Mesendoderm (in vitro differentiated cells): ENCODE data around the gene PRSS2.
"Not testable (repeated sequence)": the region's sequence is repeated elsewhere in the genome, so short reads cannot be mapped to it uniquely, and the experiment has no call there.

Source experiments
- DNase-seq: peaks from one replicate; pipeline ENCODE4 v3.0.0; 2013
- H2AK5ac ChIP-seq: 2 replicates; pipeline ENCODE4 v1.6.1; 2013; ENCODE audit warnings: low read length, inconsistent platforms
- H2BK120ac ChIP-seq: 2 replicates; pipeline ENCODE4 v1.6.1; 2013; ENCODE audit warnings: low read depth, mild to moderate bottlenecking, low read length, moderate library complexity, mixed read lengths
- H2BK15ac ChIP-seq: replicated peaks from 2 replicates; pipeline ENCODE4 v1.6.1; 2013; ENCODE audit warnings: low read depth, mild to moderate bottlenecking, moderate library complexity
- H2BK5ac ChIP-seq: 2 replicates; pipeline ENCODE4 v1.6.1; 2013; ENCODE audit warnings: low read length, inconsistent platforms
- H3K18ac ChIP-seq: 2 replicates; pipeline ENCODE4 v1.6.1; 2013; ENCODE audit warnings: mild to moderate bottlenecking, low read length, mixed read lengths
- H3K23ac ChIP-seq: one replicate; pipeline ENCODE4 v1.6.1; 2013; ENCODE audit warnings: low read length
- H3K27ac ChIP-seq: 2 replicates; pipeline ENCODE4 v1.5.1; 2013; ENCODE audit warnings: low read depth, mild to moderate bottlenecking, inconsistent platforms, low read length, moderate library complexity
- H3K27me3 ChIP-seq: 2 replicates; pipeline ENCODE4 v1.6.1; 2013; ENCODE audit warnings: low read length, control low read depth, mild to moderate bottlenecking, inconsistent platforms; ENCODE audit not compliant: insufficient read depth, poor library complexity
- H3K36me3 ChIP-seq: 2 replicates; pipeline ENCODE4 v1.6.1; 2013; ENCODE audit warnings: low read length, inconsistent platforms; ENCODE audit not compliant: control insufficient read depth, insufficient read depth
- H3K4ac ChIP-seq: one replicate; pipeline ENCODE4 v1.6.1; 2013; ENCODE audit warnings: low read depth, mild to moderate bottlenecking, low read length, moderate library complexity
- H3K4me1 ChIP-seq: 2 replicates; pipeline ENCODE4 v1.6.1; 2013; ENCODE audit warnings: low read depth, low read length, inconsistent platforms; ENCODE audit not compliant: control insufficient read depth
- H3K4me2 ChIP-seq: 2 replicates; pipeline ENCODE4 v1.6.1; 2013; ENCODE audit warnings: low read length
- H3K4me3 ChIP-seq: 2 replicates; pipeline ENCODE4 v1.5.1; 2013; ENCODE audit warnings: mild to moderate bottlenecking, low read length
- H3K56ac ChIP-seq: one replicate; pipeline ENCODE4 v1.6.1; 2013; ENCODE audit warnings: low read length
- H3K79me1 ChIP-seq: 2 replicates; pipeline ENCODE4 v1.6.1; 2013; ENCODE audit warnings: low read length, inconsistent platforms
- H3K79me2 ChIP-seq: 2 replicates; pipeline ENCODE4 v1.6.1; 2013; ENCODE audit warnings: mild to moderate bottlenecking, low read length; ENCODE audit not compliant: control insufficient read depth, insufficient read depth
- H3K9ac ChIP-seq: 2 replicates; pipeline ENCODE4 v1.6.1; 2013; ENCODE audit warnings: low read length, inconsistent platforms
- H4K5ac ChIP-seq: one replicate; pipeline ENCODE4 v1.6.1; 2013; ENCODE audit warnings: low read length
- H4K8ac ChIP-seq: one replicate; pipeline ENCODE4 v1.6.1; 2013; ENCODE audit warnings: low read depth, mild to moderate bottlenecking, control low read depth, low read length, moderate library complexity
- WGBS: extraction: QIAGEN DNeasy Blood & Tissue Kit; methylation state at CpG from one replicate; pipeline ENCODE4 v1.1.7; 2013; ENCODE audit warnings: low lambda C conversion rate, missing lambda C conversion rate; ENCODE audit not compliant: insufficient coverage; ENCODE audit errors: extremely low coverage; 5-methylcytosine and 5-hydroxymethylcytosine counted together

PRSS2 gene

DNA sequence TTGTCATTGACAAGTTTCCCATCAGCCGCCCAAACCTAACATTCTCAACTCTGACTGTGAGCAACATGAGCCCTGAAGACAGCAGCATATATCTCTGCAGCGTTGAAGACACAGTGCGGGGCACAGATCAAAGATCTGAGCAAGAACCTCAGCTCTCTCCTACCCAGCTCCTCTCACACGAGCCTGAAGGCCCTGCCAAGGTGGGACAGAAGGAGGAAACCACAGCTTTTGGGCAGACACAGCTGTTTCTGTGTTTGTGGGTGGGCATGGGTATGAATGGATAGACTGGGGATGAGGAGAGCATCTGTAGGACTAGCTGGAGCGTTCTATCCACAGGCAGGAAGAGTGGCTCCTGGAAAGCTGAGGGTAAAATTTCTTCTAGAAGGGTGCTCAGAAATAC is 30.0 kb upstream of the PRSS2 start:
- no peak for DNase-seq

DNA sequence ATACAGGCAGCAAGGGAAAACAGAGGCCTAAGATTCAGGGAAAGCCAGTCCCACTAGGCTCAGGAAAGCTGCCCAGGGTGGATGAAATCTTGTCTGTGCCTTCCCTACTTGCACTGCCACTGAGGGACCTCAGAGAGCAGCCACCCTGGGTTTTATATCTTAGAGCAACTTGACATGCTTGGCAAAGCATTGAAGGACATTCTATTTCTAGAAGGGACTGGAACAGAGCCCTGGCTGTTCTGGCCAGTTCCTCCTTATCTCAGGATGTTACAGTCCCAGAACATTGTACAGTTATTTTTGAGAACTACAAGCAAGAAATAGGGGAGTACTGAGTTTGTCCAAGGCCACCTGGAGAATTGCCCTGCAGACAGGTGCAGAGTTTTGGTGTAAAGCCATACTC is 28.8 kb upstream of the PRSS2 start:
- H4K8ac ChIP-seq, H2BK120ac ChIP-seq, H2BK15ac ChIP-seq, H3K27ac ChIP-seq, H3K4me2 ChIP-seq, H3K27me3 ChIP-seq, H3K56ac ChIP-seq, DNase-seq, H3K9ac ChIP-seq, H3K4ac ChIP-seq, H3K79me2 ChIP-seq, H3K18ac ChIP-seq, H3K79me1 ChIP-seq, H2AK5ac ChIP-seq, H4K5ac ChIP-seq, H3K36me3 ChIP-seq, H2BK5ac ChIP-seq, H3K23ac ChIP-seq, H3K4me3 ChIP-seq, H3K4me1 ChIP-seq: not testable (repeated sequence)

More for the DNA sequence above, 30.0 kb upstream of the PRSS2 start:
- Histone ChIP-seq H3K4me2 (no peak overlapping the region), H3K4me1 (no peaks in the 10 kb centered on the region), H3K79me1 (no peaks in the 10 kb centered on the region), H2AK5ac (no peak overlapping the region), H3K4ac (no peak overlapping the region), H3K79me2 (no peaks in the 10 kb centered on the region), H2BK5ac (no peak overlapping the region), H3K56ac (no peak overlapping the region), H3K27me3 (no peaks in the 10 kb centered on the region), H3K9ac (no peak overlapping the region), H4K8ac (no peak overlapping the region), H3K23ac (no peak overlapping the region), H3K27ac (no peak overlapping the region), H3K4me3 (no peak overlapping the region), H3K18ac (no peak overlapping the region), H3K36me3 (no peaks in the 10 kb centered on the region), H2BK120ac (no peak overlapping the region), H2BK15ac (no peak overlapping the region), H4K5ac (no peak overlapping the region)
- WGBS: no CpG with 5 or more reads among the region's 5 CpGs

GRCh38 chr7:142745091-142745635 is 25.6 kb upstream of the PRSS2 start:
- no peak overlapping the region for H3K56ac ChIP-seq
- H3K4me1 ChIP-seq: peaks cover 8% of the 10 kb centered on the region
- H3K9ac ChIP-seq: no peak overlapping the region
- H3K4ac ChIP-seq: no peak overlapping the region
- H3K27me3 ChIP-seq: no peaks in the 10 kb centered on the region
- no peak overlapping the region for H2BK5ac ChIP-seq
- H2BK120ac ChIP-seq: no peak overlapping the region
- no peak overlapping the region for H3K4me3 ChIP-seq
- DNase-seq: no peak
- no peak overlapping the region for H3K23ac ChIP-seq
- H4K8ac ChIP-seq: no peak overlapping the region
- no peak overlapping the region for H2BK15ac ChIP-seq
- H3K27ac ChIP-seq: no peak overlapping the region
- H3K4me2 ChIP-seq: no peak overlapping the region
- no peak overlapping the region for H4K5ac ChIP-seq
- H3K36me3 ChIP-seq: no peaks in the 10 kb centered on the region
- no peaks in the 10 kb centered on the region for H3K79me2 ChIP-seq
- WGBS: no CpG with 5 or more reads among the region's 1 CpG
- no peaks in the 10 kb centered on the region for H3K79me1 ChIP-seq
- H2AK5ac ChIP-seq: no peak overlapping the region
- no peak overlapping the region for H3K18ac ChIP-seq

GRCh38 chr7:142745745-142746144 is 25.0 kb upstream of the PRSS2 start:
- no peak overlapping the region for H3K18ac ChIP-seq
- peaks cover 8% of the 10 kb centered on the region for H3K4me1 ChIP-seq
- no peaks in the 10 kb centered on the region for H3K36me3 ChIP-seq
- H2AK5ac ChIP-seq: no peak overlapping the region
- H3K56ac ChIP-seq: no peak overlapping the region
- H3K23ac ChIP-seq: no peak overlapping the region
- no peak overlapping the region for H3K4me3 ChIP-seq
- no peak overlapping the region for H4K8ac ChIP-seq
- no peak overlapping the region for H3K4me2 ChIP-seq
- H2BK5ac ChIP-seq: no peak overlapping the region
- H3K27ac ChIP-seq: no peak overlapping the region
- H3K27me3 ChIP-seq: no peaks in the 10 kb centered on the region
- WGBS: no CpG with 5 or more reads among the region's 4 CpGs
- no peak overlapping the region for H3K9ac ChIP-seq
- no peak overlapping the region for H2BK120ac ChIP-seq
- H2BK15ac ChIP-seq: no peak overlapping the region
- H3K4ac ChIP-seq: no peak overlapping the region
- no peak overlapping the region for H4K5ac ChIP-seq
- no peak for DNase-seq
- no peaks in the 10 kb centered on the region for H3K79me2 ChIP-seq
- H3K79me1 ChIP-seq: no peaks in the 10 kb centered on the region

DNA sequence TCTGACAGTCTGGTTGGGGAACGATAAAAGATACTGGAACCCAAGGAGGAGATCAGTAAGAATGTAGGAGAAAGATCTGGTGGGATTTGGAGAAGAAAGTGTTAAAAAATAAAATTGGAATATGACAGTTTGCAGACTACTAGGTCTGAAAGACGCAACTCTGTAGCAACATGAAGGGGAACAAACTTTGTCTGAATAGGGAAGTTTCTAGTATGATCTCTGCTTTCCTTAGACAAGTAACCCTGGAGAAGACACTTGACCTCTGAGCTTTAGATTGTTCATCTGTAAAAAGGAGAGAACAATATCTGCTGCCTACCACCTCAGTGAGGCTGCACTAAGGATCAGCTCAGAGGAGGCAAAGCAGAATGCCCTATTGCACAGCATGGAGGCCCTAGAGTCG is 24.5 kb upstream of the PRSS2 start:
- H3K4me2 ChIP-seq: no peak overlapping the region
- H3K4me3 ChIP-seq: no peak overlapping the region
- no peak overlapping the region for H3K56ac ChIP-seq
- no peak overlapping the region for H3K27ac ChIP-seq
- H3K18ac ChIP-seq: no peak overlapping the region
- WGBS: no CpG with 5 or more reads among the region's 3 CpGs
- no peaks in the 10 kb centered on the region for H3K36me3 ChIP-seq
- H4K8ac ChIP-seq: no peak overlapping the region
- H3K4me1 ChIP-seq: peaks cover 8% of the 10 kb centered on the region
- H3K23ac ChIP-seq: no peak overlapping the region
- no peak overlapping the region for H2AK5ac ChIP-seq
- no peak overlapping the region for H3K4ac ChIP-seq
- H4K5ac ChIP-seq: no peak overlapping the region
- no peaks in the 10 kb centered on the region for H3K79me1 ChIP-seq
- H2BK15ac ChIP-seq: no peak overlapping the region
- no peaks in the 10 kb centered on the region for H3K79me2 ChIP-seq
- H2BK5ac ChIP-seq: no peak overlapping the region
- no peak for DNase-seq
- no peak overlapping the region for H2BK120ac ChIP-seq
- no peaks in the 10 kb centered on the region for H3K27me3 ChIP-seq
- H3K9ac ChIP-seq: no peak overlapping the region

- H3K4ac ChIP-seq, H3K79me2 ChIP-seq, H3K4me3 ChIP-seq, H2BK5ac ChIP-seq, H3K4me1 ChIP-seq, H4K8ac ChIP-seq, H2BK120ac ChIP-seq, H3K4me2 ChIP-seq, H3K79me1 ChIP-seq, H4K5ac ChIP-seq, H3K27me3 ChIP-seq, DNase-seq, H3K56ac ChIP-seq, H2BK15ac ChIP-seq, H3K36me3 ChIP-seq, H3K27ac ChIP-seq, H2AK5ac ChIP-seq, H3K18ac ChIP-seq, H3K23ac ChIP-seq, H3K9ac ChIP-seq: not testable (repeated sequence)
- WGBS: no CpG with 5 or more reads among the region's 2 CpGs
Measured at GRCh38 chr7:142748410-142748809, 22.4 kb upstream of the PRSS2 start.
